Fibroblast of the conjunctiva (primary cell): ENCODE data around the gene APOBR.
"Not testable (repeated sequence)": the region's sequence is repeated elsewhere in the genome, so short reads cannot be mapped to it uniquely, and the experiment has no call there.

ENCODE experiments used
- DNase-seq: peaks from one replicate; pipeline ENCODE4 v3.0.0-alpha.2; 2010; ENCODE audit warnings: low read depth

Gene APOBR

GRCh38 chr16:28494121-28494851, at the start of gene APOBR:
Gene APOBR (plus strand): TSS chr16:28494643. CDS start chr16:28494682, 39 bp downstream.
- DNase-seq = no peak

- not testable (repeated sequence) for DNase-seq
These were observed 48.1 kb upstream of the APOBR start for GRCh38 chr16:28446388-28446787.

- not testable (repeated sequence) for DNase-seq
These were observed 47.4 kb upstream of the APOBR start for GRCh38 chr16:28447081-28447480.

- no peak for DNase-seq
These were observed 20.7 kb upstream of the APOBR start for GRCh38 chr16:28473714-28474265.

GRCh38 chr16:28475221-28475620, 19.2 kb upstream of the APOBR start:
- no peak for DNase-seq

- no peak for DNase-seq
These were observed 17.0 kb upstream of the APOBR start for GRCh38 chr16:28477311-28477920.

- DNase-seq = no peak
These were observed 15.8 kb upstream of the APOBR start for GRCh38 chr16:28478506-28479180.

- no peak for DNase-seq
These were observed 12.4 kb upstream of the APOBR start for GRCh38 chr16:28482026-28482425.

GRCh38 chr16:28483361-28483760, 11.1 kb upstream of the APOBR start:
- DNase-seq = not testable (repeated sequence)

- DNase-seq = no peak
These were observed 8.2 kb upstream of the APOBR start for GRCh38 chr16:28486266-28486665.

- no peak for DNase-seq
These were observed 3.0 kb upstream of the APOBR start for GRCh38 chr16:28491230-28491969.

GRCh38 chr16:28491970-28492474, 2.4 kb upstream of the APOBR start, which contains the start of gene CLN3:
Gene CLN3 (minus strand): TSS chr16:28492074. CDS start chr16:28491759, 315 bp downstream.
- peak; percentile 94 for DNase-seq

- DNase-seq = no peak
These were observed 1.9 kb upstream of the APOBR start for GRCh38 chr16:28492511-28492910.

GRCh38 chr16:28495098-28495793, 803 bp downstream of the APOBR start:
- no peak for DNase-seq

- DNase-seq = no peak
These were observed 1.6 kb downstream of the APOBR start for GRCh38 chr16:28495795-28496749.

GRCh38 chr16:28496844-28497243, 2.4 kb downstream of the APOBR start:
- no peak for DNase-seq

- DNase-seq = no peak
These were observed 2.9 kb downstream of the APOBR start for GRCh38 chr16:28497386-28497785.

GRCh38 chr16:28497861-28498599, 3.6 kb downstream of the APOBR start:
- DNase-seq = no peak

GRCh38 chr16:28498666-28499381, 4.4 kb downstream of the APOBR start:
- DNase-seq = no peak
